GM12872 (cell line): ENCODE data around the gene KNTC1.

Experiments
- TF ChIP-seq, protein P1 (sequence below): IDR thresholded peaks from 3 replicates; pipeline ENCODE4 v1.5.1; 2011; ENCODE audit warnings: low read depth, mild to moderate bottlenecking, low read length, moderate library complexity; ENCODE audit not compliant: insufficient read depth

The KNTC1 gene

DNA sequence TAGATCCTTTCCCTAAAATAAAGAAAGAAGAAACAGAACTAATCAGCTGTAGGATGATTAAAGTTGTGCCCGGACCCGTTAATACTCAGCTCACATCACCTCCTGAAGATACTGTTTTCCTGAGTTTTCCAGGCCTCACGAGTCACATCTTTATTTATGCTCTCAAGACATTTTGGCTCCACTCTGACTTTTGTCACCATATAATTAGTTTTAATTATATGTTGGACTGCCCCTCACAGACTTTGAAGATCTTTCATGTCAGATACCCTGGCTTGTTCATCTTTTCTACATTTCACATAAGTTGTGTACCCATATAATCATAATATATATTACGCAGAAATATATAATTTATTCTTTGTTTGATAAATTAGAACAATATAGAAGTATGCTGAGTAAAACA is 88.7 kb downstream of the KNTC1 start:
- TF ChIP-seq, protein P1, sequence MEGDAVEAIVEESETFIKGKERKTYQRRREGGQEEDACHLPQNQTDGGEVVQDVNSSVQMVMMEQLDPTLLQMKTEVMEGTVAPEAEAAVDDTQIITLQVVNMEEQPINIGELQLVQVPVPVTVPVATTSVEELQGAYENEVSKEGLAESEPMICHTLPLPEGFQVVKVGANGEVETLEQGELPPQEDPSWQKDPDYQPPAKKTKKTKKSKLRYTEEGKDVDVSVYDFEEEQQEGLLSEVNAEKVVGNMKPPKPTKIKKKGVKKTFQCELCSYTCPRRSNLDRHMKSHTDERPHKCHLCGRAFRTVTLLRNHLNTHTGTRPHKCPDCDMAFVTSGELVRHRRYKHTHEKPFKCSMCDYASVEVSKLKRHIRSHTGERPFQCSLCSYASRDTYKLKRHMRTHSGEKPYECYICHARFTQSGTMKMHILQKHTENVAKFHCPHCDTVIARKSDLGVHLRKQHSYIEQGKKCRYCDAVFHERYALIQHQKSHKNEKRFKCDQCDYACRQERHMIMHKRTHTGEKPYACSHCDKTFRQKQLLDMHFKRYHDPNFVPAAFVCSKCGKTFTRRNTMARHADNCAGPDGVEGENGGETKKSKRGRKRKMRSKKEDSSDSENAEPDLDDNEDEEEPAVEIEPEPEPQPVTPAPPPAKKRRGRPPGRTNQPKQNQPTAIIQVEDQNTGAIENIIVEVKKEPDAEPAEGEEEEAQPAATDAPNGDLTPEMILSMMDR, result no peak

DNA sequence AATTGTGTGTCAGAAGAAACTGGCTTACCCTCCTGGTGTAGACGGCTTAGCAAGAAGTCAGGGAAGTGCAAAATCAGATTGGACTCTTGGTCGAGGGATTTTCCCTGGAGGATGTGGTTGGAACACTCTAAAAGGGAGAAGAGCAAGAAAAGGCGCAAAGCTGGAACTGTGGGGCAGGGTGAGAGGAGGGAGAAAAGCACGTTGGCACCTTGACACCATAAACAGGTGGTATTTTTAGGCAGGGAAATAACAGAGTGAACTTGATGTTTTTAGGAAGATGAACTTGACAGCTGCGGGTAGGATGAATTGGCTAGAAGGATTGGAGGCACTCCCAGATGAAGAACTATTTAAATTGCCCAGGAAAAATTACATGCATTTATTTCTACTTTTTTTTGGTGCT is 108.4 kb downstream of the KNTC1 start:
- TF ChIP-seq, protein P1, result no peak

DNA sequence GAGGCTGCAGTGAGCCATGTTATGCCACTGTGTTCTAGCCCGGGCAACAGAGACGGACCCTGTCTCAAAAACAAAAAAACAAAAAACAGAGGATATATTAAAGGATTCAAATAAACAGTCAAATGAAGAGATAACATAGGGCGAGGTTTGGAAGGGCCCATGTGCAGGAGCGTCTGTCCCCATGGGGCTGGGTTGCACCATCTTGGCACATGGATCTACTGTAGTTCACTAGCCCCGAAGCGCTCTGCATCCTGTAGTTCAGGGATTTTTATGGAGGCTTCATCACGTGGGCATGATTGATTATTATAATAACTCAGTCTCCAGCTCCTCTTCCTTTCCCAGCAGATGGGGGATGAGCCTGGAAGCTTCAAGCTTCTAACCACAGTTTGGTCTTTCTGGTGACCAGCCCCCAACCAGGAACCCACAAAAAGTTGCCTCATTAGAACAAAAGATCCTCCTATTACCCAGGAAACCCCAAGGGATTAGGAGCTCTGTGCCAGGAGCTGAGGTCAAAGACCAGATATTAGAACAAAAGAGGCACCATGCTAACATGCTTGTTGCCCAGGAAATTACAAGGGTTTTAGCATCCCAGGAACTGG is 116.3 kb downstream of the KNTC1 start:
- TF ChIP-seq, protein P1, result no peak

DNA sequence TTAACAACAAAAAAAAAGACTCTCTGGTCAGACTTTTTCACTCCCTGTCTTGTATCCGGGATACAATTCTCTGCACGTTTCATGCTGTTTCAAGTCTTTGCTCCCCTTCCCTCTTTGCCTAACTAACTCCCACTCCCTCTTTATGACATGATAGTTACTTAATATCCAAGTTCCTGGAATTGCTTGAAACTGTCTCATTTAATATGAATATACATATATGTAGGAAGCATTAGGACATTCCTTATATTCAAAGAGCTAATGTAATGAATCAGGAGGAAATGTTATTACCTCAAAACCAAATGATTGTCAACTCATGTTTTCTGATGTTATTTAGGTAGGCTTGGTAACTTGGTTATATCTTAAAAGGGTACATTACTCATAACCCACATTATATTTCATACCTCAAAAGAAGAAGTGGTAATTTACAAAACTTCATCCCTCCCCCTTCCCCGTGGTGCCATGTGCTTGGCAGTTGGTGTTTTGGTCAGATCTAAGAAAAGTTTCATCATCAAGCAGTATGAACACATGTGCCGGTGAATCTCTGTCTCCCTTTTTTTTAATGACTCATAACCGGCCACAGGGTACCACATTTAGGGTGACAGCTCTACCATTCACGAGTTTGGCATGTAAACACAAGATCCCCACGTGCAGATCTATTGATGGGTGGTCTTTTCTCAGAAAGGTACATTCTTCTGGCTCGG is 119.6 kb downstream of the KNTC1 start:
- TF ChIP-seq, protein P1, result no peak

DNA sequence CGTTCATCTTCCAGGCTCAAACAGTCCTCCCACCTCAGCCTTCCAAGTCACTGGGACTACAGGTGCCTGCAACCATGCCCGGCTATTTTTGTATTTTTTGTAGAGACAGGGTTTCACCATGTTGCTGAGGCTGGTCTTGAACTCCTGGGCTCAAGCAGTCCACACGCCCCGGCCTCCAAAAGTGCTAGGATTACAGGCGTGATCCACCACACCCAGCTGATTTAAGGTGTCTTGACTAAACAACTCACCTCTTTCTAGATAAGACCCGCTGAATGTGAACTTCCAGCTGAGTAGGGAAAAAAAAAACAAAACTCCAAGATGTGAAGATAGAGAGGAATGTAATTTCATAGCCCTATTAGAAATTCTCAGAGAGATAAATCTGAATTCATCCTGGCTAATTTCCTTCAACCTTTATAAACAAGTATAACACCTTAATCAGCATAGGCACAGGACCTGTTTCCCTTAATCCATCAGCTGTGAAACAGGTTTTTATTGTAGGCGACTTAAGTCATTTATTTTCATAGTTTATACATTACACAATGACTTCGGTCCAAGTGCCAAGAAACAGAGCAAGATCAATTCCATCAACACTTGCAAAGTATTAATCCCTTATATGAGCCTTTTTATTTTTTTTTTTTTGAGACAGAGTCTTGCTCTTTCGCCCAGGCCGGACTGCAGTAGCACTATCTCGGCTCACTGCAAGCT is 124.6 kb downstream of the KNTC1 start:
- TF ChIP-seq, protein P1, result no peak

DNA sequence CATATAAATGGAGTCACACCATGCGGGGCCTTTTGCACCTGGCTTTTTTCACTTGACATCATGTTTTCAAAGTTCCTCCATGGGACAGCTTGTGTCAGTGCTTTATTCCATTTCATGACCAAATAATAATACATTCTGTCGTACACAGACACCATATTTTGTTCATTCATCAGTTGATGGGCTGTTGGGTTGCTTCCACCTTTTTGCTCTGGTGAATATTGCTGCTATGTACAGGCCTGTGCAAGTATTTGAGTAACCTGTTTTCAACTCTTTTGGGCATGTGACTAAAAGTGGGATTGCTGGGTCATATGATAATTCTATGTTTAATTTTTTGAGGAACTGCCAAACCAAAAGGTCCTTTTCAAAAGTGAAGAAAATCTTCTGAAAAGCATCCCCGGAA is 129.2 kb downstream of the KNTC1 start:
- TF ChIP-seq, protein P1, result no peak

DNA sequence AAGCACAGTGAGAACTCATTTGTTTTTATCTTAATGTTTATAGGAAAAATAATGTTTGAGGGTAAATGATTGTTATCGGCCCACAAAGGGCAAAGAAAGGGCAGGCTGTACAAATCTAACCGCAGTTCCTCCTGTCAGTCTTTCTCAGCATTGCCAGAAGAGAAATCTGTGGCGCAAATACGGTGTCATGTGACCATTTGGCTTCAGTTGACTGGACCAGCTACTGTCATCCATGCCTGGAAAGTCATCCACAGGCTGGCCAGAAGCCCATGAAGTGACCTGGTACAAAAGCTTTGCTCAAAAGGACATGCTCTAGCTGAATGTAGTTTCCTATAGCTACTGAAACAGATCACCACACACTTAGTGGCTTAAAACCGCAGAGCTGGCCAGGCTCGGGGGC is 132.5 kb downstream of the KNTC1 start:
- TF ChIP-seq, protein P1, result no peak
